GM19328 (cell line): ENCODE measurements around the gene P2RY2.

ENCODE experiments used
- ATAC-seq: cut with Tn5 transposase; IDR thresholded peaks from one replicate; pipeline ENCODE4 v1.9.1; 2021; ENCODE audit warnings: mild to moderate bottlenecking, moderate library complexity; ENCODE audit not compliant: unreplicated experiment

P2RY2 gene

DNA sequence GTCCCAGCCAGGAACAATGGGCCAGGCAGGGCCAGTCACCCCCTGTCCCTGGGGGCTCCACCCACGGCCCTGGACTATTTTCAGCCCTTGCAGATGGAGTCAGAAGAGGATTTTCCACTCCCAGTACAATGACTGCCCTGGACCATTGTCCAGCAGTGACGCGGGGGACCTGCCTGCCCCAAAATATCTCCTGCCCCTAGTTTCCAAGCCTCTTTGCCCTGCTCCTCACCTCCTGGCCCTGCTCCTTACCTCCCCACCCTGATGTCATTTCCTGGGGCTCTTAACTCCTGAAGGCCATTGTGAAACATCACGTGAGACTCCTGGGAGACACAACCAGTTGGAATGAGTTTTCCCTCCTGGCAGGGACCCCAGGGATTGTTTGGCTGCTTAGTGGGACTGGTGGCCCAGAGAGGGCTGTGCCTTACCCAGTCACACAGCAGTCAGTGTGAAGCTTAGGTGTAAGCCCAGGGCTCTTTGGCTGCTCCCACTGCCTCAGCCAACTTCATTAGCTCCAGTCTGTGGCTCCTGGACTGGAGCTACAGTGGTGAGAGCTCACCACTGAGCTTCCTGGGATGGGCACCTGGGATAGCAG, 22.2 kb downstream of the P2RY2 start:
- ATAC-seq, result no peak

DNA sequence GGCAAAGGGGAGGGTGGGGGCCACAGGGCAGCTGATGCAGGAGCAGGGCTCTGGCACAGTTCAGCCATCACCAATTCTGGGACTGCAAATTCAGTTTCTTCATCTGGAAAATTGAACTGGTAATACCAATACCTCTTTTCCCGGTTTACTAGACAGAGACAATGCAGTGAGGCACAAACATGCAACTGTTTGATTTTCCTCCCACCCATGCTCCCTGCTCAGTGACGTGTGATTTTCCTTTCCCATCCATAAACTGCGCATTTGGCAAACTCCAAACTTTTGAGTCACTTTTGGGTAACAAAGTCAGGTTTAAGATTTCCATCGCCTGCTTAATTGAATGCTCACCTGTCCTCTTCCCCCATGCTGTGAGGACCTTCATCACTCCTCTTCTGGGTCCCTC, 23.2 kb downstream of the P2RY2 start:
- ATAC-seq, result no peak

DNA sequence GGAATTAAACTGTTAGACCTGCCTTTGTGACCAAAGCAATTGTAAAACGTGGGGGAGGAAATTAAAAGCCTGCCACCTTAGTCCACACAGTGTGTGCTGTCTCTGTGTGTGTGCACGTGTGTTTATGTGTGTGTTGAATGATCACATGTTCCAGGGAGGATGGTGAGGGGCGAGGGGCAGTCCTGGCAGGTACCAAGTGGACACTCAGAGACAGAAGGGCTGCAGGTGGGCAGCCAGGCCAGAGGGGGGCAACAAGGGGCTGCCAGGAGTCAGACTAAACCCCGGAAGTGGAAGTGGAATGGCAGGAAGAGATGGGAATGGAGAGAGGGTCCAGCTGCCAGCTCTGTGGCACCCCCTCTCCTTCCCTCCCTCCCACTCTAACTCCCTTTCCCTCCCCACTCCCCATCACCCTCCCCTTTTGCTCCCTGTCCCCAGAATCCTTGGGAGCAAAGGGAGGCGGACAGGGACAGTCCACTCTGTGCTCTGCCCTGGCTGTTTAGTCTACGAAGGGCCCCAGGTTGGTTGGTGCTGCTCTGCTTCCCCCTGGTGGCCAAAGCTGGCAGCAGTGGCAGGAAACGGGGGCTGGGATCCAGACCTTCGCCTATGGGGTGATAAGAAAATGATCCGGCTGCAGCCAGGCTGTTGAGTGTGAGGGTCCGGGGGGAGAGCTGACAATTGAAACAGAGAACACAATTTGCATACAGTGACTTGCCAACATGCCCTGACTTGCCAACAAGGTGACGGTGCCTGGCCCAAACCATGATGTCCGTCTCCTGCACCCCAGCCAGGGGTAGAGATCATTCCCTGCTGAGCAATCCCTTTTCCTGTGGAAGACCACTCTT, 24.4 kb downstream of the P2RY2 start:
- ATAC-seq, result peak; percentile 70

DNA sequence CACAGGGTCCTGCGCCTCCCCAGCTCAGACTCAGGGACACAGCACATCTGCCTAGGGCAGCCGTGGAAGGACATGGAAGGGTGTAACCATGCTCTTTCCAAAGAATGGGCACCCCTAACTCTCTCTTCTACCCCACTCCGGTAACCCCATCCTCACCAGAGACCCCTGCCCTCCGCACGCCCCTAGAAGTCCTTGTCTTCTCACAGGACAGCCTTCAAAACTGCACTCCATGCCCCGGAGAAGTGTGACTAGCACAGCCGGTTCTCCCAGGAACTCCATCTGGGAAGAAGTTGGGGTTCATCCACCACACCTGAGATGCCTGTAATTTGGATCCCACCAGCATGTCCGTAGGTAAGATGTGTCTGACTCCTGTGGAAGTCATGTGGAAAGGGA, 25.0 kb downstream of the P2RY2 start:
- no peak for ATAC-seq

DNA sequence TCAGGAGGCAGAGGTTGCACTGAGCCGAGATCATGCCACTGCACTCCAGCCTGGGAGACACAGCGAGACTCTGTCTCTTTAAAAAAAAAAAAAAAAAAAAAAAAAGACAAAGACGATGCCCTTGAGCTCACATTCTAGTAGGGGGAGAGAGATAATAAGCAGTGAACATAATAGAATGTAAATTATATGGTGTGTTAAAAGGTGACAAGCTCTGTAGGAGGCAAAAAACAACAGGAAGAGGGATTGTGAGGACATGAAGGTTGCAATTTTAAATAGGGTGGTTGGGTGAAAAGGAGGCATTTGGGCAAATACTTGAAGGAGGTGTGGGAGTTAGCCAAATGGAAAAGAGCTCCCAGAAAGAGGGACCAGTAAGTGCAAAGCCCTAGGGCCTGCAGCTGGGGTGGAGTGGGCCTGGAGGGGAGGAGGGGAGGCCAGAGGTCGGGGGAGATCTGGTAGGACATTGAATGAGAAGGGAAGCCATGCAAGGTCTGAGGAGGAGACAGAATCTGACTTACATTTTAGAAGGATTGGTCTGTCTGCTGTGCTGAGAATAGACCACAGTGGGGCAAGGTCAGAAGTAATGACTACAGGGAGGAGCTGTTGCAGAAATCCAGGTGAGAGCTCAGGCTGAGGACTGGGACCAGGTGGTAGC, 26.6 kb downstream of the P2RY2 start:
- ATAC-seq, result no peak

DNA sequence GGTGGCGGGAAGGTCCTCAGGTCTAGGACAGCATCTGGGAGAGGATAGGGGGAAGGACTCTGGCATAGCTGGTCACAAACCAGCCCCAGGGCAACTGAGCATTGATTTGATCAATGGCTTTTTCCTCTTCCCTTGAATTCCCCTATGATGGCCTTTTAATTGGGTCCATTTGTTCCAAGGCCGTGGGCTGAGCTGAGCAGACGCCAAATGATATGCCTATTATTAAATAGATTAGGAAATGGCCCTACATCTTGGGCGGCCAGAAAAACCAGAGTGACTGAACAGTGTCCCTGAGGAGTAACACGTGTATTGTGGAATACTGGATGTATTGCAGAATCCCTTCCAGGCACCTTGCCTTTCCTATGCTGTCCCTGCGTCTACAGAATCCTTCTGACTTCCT, 27.4 kb downstream of the P2RY2 start:
- ATAC-seq, result no peak

GRCh38 chr11:73246303-73246702, 28.2 kb downstream of the P2RY2 start:
- ATAC-seq, result no peak

DNA sequence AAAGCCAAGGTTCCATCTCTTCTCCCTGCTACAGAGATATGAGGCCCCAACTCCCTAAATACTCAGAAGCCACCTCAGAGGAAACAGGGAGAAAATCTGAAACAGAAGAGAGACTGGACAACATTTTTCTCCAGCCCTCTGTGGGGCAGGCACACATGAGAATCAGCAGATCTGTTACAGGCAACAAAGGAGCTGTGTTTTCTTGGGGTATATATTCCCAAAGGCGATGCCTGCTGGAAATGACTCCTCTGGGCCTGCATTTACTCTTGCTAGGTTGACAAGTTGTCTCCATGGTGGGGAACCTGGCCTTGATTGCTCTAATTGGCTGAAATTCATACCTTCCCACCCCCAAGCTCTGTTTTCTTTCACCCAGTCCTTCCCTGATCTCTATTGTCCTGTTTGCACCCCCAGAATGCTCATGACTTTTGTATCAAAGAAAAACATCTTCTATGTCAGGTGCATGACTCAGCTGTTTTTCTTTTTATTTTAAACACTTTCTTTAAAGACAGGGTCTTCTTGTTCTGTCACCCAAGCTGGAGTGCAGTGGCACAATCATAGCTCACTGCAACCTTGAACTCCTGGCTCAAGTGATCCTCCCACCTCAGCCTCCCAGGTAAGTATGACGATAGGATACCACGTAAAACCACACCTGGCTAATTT, 30.6 kb downstream of the P2RY2 start:
- no peak for ATAC-seq

GRCh38 chr11:73249304-73249703, 31.2 kb downstream of the P2RY2 start:
- no peak for ATAC-seq

- no peak for ATAC-seq
Observed at GRCh38 chr11:73249853-73250783, 32.0 kb downstream of the P2RY2 start.

- no peak for ATAC-seq
Observed at GRCh38 chr11:73252577-73253191, 34.6 kb downstream of the P2RY2 start.

- ATAC-seq, result no peak
Observed at GRCh38 chr11:73257342-73258103, 39.4 kb downstream of the P2RY2 start.

DNA sequence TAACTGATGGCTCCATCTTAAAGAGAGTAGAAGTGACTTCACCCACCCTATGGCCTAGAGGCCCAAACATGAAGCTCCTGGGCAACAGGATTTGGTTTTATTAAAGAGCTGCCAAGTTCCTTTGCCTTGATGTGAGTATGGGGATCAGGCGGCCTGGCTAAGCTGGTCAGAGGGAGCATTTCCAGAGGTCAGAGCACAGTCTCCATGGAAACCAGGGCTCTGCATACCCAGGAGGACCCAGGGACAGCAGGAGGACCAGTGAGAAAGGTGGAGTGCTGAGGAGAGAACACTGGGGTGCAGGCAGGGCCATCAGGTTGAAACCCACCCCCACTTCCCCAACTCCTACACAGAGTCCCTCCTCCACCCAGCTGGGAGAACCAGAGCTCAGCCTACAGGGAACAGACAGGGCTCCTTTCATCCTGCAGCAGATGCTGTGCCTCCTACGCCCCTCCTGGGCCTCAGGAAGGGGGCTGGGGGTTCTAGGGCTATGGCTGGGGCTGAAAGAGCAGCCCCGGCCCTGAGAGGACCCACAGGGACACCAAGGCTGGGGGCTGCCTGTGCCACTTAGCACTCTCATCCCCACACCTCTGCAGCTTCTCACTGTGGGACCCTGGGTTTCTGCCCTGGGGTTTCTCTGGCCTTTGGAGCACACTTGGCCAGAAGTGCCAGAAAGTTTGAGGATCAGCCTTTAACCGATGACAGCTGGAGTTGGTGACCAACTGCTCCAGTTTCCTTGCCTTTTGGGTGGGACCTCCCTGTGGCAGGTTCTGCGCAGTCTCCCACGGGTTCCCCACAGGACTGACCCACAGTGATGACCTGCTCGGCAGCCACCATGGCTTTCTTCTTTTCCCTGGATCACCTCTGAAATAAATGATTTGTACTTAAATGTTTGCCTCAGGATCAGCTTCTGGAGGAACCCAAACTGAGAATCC, 40.3 kb downstream of the P2RY2 start:
- no peak for ATAC-seq

DNA sequence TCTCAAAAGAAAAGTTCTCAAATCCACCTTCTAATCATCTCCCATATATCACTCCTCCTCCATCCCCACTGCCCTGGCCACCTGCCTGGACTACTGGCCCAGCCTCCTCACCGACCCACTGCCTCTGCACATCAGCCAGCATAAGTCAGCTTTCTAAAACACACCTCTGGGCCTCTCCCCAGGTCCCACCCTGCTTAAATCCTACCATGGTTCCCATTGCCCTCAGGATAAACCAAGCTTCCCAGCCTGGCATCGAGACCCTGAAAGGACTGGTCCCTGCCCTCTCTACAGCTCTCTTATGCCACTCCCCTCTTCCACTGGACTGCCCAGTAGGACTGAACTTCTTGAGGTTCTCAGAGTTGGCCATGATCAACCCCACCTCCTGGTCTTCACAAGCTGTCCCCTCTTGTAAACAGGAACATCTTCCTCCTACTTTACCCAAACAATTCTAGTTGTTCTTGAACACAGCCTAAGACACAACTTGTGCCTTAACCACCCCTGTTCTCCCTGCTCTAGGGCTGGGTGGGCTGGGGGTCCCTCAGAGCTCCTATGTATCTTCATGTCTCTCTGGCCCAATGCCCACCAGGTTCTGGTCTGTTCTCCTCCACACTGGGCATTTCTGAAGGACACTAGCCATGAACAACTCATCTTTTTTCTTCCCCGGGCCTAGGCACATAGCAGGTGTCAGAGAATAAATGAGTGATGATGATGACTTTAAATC, 41.5 kb downstream of the P2RY2 start:
- ATAC-seq, result no peak

DNA sequence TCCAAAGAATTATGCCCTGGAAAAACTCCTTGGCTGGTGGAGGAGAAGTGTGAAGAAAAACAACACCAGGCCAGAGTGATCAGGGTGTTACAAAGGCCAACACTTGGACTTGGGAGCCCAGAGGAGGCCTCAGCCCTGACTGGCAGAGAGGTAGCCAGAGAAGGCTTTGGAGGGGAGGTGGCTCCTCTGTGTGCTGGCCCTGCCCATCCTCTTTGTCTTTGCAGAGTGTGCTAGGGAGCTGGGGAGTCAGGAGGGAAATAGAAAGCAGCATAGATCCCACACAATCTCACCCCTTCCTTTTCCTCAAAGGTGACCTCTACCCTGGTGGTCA, 42.0 kb downstream of the P2RY2 start:
- no peak for ATAC-seq

DNA sequence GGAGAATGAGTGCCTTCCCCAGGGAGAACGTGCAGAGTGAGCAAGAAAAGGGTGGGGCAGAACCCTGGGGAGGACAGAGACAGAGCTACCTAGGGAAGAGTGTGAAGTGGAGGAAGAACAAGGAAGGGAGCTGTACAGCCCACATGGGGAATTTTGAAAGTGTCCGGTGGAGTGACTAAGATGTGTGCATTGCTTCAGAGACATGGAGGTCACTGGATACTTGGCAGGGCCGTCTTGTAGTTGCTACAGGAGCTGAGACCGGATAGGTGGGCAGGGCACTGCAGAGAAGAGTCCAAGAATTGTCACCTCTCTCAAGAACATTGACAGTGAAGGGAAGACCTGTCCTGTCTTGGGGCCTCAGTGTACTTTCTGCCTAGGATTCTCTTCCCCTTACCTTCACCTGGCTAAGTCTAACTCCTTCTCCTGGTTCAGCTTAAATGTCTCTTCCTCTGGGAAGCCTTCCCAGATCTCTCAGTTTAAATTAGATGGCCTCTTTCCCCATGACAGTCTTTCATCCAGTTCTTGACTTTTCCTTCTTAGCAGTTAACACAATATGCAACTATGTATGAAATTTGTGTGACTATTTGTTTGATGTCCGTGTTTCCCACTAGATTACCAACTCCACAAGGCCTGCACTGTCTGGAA, 44.9 kb downstream of the P2RY2 start:
- no peak for ATAC-seq

DNA sequence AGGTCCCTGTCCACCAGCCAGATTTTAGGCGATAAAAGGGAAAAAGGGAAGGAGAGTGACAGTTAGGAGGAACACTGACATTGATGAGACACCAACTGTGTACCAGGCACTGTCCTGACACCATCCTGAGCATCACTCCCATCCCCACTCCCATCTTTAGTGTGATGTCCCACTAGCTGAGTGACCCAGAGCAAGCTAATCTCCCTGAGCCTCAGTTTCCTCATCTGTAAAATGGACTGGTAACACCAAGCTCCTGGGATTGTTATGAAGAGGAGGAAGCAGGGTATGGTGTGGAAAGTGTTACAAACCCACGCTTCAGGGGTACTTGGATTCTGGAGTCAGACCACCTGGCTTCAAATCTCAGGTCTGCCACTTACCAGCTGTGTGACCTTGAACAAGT, 45.6 kb downstream of the P2RY2 start:
- ATAC-seq, result no peak
